HEK293 (cell line): ENCODE results near the gene KCNQ1.

Experiments
- ZBTB20 ChIP-seq: fragments of 450-650 bp; formaldehyde crosslinking; IDR thresholded peaks from 2 replicates; pipeline ENCODE4 v1.5.1; 2016; ENCODE audit warnings: missing biosample characterization, missing genetic modification characterization
- ZIC2 ChIP-seq: fragments of 450-650 bp; formaldehyde crosslinking; IDR thresholded peaks from 2 replicates; pipeline ENCODE4 v1.5.1; 2016; ENCODE audit warnings: missing biosample characterization, missing genetic modification characterization
- ZNF248 ChIP-seq: fragments of 450-650 bp; formaldehyde crosslinking; IDR thresholded peaks from 2 replicates; pipeline ENCODE4 v1.5.1; 2017; ENCODE audit warnings: missing biosample characterization, missing genetic modification characterization

DNA sequence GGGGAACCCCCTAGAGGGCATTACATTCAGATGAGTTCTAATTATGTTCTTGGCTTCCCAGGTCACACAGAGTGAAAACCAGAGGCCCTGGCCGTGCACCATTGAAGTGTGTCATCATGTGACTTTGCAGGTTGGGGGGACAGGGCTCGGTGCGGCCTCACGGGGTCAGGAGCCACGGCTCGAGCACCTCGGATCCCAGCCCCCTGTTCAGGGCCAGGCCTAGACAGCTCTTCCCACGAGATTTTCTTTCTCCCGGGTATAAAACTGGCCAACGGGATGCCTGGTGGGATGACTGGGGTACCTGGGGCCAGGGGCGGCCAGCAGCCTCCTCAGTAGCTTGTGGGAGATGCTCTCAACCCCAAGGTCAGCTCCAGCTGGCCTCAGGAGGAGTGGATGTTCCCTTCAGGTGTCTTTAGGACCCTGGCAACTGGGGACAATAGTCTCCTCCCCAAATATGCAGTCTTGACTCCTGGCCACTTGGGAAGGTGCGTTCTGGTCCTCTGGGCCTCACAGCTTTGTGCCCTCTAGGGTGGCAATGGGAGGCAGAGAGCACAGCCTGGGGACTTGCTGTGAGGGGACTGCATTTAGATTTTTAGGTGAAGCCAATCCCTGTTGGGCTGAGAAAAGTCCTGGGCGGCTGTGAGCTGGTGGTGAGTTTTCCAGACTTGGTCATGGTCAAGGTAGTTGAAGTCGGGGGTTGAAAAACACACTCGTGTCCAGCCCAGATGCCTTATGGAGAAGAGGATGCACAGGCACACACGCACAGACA lies 95.6 kb downstream of the KCNQ1 start:
- no peak for TF ChIP-seq ZNF248 (tag by site-specific recombination)
- no peak for TF ChIP-seq ZBTB20 (tag by site-specific recombination)
- TF ChIP-seq ZIC2: no peak
